Mucosa of gallbladder (tissue), 1 donor: Measurements from ENCODE around the gene LAMA2. TPM values are rescaled to one million over a fixed set of nuclear protein-coding genes. Genes with fewer than 3 reads are reported as not detected.
A peak's percentile ranks its signal among the peaks of the same experiment; 100 is the strongest.

ENCODE experiments used
- DNase-seq: peaks from one replicate; pipeline ENCODE4 v3.0.0-alpha.2; 2020; ENCODE audit warnings: low spot score
- total RNA-seq: library from RNA; stranded (reverse); gene quantifications from one replicate; pipeline ENCODE4 v1.2.1, GENCODE V29; 2021
- donor health status: DM: no; HTN: no; CAD: no.

The LAMA2 gene
- total RNA-seq, 1 donor from 2014 or later, result 35.3 TPM

DNA sequence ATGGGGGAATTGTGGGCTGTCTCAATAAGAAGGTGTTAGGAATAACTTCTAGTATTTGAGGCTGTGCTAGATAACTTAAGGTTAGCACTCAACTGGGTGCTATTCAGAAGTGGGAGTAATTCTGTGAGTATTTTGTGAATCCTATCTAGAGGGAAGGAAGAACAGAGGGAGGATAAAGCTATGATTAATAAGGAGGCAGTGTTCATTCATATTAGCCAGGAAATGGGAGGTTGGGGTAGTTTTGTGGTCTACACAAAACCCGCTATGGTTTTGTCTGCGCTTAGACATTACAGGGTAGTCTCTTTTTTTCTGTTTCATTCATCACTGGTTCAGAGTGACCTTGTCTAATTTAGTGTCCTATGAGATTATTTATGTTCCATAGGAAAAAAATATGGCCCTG lies 486.0 kb downstream of the LAMA2 start:
- no peak for DNase-seq

DNA sequence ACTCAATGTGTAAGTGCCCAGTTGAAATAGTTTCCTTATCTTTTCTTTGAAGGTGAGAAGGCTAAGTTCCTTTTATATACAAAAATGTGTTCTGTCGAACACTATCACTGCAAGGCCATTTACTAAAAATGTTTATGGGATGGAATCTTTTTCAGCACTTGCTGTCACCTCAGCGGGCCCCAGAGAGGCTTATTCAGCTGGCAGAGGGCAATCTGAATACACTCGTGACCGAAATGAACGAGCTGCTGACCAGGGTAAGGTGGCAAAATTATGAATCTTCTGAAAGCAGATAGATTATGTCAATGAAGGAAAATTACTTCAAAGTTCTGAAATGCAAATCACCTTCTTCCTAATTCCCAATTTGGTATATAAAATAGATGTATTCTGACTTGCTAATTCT lies 486.8 kb downstream of the LAMA2 start:
- no peak for DNase-seq

DNA sequence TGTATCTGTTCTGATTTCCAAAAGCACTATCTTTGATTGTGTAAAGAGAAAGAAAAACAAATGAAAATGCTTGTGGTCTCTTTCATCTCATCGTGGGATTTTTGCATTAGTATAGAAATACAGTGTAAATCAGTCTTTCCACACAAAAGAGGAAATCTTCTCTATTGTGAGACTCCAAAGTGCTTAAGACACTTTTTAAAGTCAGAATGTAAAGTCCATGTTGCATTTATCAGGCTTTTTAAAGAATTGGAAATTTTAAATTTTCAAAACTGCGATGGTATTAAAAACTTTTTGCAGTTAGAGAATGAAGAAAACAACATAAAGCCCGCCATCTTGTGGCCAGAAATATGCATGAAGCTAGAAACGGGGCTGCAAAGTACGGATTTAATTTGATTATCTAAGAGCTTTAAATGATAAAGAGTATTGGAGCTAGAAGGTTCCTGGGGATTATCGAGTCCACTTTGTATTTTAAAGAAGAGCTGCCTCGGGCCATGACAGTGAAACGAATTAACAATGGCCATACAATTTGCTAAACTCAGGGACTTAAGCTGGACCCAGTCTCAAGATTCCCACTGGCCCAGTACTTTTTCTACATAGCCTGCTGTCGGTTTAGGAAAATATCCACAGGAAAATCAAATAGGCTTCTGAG lies 487.5 kb downstream of the LAMA2 start:
- peak; percentile 23 for DNase-seq

DNA sequence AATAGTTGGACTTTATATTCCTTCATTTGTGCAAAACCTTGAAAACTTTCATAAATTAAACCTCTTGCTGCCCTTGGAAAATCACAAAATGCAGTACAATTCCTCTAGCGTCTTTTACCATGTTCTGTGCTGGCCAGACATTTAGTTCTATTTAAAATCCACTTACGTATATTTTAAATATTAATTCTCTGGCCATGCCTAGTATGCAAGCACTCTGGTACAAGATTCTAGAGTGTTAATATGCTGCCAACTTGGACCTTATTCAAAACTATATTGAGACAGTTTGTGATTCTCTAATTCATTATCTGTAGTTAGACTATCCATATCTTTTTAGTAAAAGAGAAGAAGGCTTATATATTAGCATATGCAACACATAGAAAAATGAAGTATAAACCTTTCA lies 498.9 kb downstream of the LAMA2 start:
- no peak for DNase-seq

DNA sequence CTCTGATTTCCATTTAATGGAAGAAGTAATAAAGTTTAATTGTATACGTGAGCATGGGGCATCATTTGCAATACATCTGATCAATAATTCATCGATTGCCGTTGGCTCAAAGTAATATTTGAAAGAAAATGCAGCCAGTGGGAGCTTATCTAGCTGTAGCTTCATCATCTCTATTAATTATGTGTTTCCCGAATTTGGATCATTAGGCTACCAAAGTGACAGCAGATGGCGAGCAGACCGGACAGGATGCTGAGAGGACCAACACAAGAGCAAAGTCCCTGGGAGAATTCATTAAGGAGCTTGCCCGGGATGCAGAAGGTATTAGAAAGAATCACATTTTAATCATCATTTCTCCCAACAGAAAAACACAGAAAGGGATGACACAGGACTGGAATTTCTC lies 500.0 kb downstream of the LAMA2 start:
- DNase-seq, result no peak

DNA sequence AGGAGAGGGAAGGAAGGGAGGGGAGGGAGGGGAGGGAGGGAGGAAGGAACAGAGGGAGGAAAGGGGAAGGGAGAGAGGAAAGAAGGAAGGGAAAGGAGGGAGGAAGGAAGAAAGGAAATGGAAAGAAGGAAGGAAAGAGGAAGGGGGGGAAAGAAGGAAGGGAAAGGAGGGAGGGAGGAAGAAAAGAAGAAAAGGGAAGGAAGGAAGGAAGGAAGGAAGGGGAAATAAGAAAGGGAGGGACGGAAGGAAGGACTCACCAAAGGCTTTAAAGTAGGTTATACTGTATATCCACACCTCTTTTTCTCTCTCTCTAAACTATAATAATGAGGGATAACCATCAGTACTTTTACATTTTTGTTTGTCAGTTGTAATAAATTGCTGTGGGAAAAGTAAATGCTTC lies 502.2 kb downstream of the LAMA2 start:
- no peak for DNase-seq

DNA sequence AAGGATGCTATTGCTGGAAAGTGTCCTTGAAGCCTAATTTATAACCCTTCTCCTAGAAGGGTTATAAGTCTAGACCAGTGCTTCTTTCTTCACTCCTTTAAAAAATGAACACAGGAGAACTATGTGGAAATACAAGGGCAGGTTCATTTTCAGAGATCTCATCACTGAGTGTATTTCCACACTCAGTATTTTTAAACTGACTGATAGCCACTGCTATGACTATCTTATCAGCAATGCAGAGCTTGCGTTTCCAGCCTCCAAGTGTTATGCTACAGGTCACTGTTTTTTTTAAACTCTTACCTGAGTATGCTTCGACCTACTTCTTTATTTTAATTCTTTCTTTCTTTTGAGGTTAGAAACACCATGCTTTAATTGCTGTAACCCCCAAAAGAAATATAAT lies 508.0 kb downstream of the LAMA2 start:
- DNase-seq, result no peak

DNA sequence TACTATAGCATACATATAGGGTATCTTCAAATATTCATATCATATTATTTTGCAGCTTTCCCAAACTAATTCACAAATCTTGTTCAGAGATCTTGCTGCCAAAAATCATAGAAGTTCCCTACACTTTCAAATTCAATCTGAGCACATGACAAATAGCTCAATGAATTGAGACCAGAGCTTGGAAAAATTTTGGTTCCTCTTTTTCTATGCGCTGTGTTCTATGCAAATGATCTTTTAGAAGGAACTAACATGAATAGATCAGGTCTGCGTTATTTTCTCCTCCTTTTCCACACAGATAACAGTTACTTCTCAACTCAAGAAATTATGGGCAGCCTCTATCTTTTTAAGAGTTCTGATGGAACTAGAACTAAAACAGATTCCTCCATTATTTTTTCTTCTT lies 510.7 kb downstream of the LAMA2 start:
- DNase-seq, result no peak

DNA sequence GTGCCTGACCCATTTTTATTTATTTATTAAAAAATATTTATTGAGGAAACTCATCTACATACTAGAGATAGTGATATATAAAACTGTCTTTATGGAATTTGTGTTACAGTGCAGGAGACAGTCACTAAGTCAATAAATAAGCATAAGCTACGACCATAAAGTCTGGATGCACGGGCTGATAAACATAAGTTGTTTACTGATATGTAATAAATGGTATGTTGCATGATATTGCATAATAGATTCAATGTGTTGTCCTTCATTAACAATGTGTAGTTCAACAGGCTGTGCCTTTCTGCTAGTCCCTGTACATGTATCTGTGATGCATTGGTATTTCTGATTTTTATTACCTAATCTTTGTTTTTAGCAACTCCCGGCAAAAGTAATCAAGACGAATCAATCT lies 515.8 kb downstream of the LAMA2 start:
- no peak for DNase-seq

DNA sequence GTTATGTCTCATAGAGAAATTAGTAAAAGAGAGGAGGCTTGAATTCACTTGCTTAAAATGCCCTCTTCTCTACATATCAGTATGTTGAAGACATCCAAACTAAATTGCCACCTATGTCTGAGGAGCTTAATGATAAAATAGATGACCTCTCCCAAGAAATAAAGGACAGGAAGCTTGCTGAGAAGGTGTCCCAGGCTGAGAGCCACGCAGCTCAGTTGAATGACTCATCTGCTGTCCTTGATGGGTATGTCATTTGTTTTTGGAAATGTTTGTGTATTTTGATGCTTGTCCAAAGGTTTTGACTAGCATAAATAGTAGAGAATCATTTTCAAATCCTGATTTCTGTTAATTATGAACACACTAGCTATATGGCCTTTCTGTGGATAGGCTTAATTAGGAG lies 519.3 kb downstream of the LAMA2 start:
- no peak for DNase-seq

DNA sequence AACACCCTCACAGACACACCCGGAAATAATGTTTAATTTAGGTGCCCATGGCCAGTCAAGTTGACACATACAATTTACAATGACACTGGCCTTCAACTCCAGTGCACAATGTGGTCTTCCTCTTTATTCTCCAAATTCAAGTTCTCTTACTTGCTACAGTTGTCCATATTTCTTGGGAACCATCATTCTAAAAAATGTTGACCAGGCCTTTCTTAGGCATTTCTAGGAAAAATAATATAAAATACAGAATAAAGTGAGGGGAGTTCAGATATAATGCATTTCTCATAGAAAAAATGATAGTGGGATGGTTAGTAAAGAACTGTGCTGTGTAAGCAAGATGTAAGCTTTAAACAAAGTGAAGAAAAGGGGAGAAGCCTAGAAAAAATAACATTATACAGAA lies 528.2 kb downstream of the LAMA2 start:
- no peak for DNase-seq

DNA sequence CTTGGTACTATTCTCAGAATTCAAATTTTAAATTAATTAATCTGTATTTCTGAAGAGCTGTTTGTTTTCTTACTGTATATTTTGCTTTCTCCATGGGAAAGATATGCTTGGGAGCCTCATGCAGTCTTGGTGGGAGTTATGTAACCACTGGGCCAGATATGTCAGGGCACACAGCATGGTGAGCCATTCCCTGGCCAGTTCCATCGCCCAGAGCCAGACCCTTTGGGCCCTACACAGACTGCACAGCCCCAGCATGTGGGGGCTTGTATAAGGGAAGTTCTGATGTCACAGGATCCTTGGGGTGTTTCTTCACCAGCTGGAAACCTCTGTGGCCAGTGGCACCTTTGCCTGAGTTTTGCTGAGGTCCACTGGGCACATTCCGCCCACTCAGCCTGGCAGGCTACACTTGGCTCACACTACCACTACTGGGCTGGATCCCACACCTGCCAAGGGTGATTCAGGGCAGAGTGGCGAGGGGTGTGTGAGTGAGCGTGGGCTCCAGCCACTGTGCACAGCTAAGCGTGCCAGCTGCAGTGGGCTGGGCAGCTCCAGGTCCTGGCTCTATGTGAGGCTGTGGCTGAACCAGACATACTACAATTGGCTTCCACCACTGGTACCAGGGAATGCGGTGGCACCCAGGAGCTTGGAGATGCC lies 533.5 kb downstream of the LAMA2 start:
- DNase-seq, result no peak

DNA sequence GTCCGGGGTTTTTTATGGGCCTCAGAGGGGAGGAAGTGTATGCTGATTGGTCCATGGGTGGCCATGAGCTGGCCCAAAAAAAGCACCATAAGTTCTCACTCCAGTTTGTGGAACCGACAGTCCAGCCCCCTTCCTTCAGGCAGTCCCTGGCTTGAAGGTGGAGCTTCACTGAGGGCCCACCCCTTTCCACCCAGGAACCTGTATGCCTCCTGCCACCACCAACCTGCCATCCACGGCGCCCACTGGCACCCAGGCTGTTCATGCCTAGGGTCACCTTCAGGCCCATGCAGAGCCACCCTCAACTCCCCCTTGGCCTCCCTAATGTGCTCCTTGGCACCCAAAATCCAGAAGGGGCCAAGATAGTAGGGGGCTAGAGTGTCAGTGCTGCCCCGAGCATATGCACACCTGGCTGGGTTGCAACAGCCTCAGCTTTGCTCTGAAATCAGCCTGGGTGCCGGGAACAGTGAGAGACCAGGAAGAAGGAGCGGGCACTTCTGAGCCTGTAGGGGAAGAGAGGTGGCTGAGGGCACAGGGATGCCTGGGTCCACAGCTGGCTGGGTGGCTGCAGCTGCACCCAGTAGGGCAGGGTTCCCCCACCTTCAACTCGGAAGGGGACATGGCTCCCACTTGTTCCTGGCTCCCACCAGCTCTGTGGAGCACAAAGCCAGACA lies 534.6 kb downstream of the LAMA2 start:
- DNase-seq, result no peak

DNA sequence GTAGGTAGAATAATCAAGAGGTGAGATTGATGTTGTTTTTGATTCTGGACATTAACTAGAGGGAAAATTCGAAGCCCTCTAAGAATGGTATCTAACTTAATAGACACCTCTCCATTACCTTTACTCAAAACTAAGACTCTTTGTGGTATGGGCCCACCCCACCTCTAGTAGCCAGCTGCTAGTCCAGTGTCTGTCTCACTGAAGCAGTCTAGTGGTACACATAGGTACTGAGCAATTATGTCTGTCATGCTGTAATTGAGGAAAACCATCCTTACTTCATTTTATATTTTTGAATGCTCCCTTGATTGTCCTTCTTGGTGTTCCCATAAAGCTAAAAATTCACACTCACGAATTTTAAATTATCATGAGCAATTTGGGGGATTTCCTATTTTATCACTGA lies 536.4 kb downstream of the LAMA2 start:
- no peak for DNase-seq

DNA sequence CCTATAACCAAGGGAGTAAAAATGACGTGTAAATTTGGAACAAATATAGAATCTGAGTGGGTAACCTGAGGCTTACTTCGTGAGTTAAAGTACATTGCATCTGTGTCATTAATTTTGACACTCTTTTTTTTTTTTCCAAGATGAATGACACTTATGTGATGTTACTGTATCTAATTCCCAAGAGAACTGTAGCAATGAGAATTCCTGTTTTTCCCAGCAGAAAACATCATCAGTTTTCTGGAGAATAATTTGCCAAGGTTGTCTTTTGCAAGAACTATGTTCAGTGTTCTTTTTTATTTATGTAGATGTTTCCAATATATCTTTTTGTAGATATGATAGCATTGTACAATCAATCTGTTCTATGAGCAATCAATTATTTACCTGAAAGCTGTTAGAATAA lies 543.4 kb downstream of the LAMA2 start:
- DNase-seq, result no peak

DNA sequence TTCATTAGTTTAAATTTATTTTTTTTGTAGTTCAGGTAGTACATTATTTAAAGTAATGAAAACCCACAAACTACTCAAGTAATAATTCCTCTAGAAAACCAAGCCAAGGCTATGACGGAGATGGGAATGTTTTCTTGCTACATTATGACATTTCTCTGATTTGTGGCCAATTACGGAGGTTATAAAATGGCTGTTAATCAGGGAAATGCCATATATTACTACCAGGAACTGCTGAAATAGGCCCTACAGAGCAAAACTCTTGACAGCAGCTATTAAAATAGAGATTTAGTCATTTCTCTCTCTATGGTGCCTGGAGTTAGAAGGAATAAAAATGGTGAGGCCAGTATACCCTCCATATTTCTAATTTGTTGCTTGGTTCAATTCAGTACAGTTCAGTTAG lies 547.0 kb downstream of the LAMA2 start:
- DNase-seq, result no peak

DNA sequence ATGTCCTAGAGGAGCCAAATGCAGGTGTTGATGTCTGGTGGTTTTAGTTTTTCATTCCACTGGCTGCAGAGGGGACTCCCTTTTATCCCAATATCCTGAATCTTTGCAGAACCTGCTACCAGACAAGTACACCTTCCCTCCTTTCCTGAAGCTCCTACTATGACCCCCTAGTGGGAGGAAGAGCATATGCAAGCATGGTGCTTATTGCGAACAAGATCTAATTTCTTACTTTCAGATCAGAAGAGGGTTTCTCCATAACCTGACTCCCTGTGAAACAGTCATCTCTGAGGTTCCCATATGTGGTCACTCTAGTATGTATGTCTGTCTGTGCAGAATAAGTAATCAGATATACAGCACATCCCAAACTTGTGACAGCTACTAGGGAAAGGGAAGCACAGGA lies 549.8 kb downstream of the LAMA2 start:
- DNase-seq, result no peak

DNA sequence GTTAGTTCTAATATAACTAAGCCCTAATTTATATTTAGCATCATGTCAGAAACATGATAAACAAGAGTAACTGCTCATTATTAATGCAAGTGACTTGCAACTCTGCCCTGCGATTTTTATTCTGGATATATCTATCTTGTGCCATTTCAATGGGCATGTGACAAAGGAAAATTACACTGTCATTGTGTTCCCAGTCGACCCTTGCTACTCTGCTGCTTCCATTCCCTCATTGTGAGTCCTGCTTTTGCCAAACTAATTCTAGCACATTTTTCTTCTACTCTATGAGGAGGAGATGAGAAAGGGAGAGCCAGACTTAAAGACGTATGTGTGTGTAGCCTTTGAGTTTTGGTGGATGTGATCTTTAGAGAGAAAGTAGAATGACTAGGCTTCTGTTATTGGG lies 551.2 kb downstream of the LAMA2 start:
- DNase-seq, result no peak

DNA sequence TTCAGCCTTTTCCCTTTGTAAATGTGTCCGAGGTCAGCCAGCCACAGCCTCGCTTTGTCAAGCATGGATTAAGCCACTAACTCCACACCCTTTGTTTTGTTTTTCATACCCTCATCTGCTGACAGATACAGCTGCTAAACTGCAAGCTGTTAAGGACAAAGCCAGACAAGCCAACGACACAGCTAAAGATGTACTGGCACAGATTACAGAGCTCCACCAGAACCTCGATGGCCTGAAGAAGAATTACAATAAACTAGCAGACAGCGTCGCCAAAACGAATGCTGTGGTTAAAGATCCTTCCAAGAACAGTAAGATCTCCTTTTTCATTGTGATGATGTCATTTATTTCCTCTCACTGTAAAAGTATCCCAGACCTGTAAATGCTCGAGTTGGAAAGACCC lies 557.8 kb downstream of the LAMA2 start:
- no peak for DNase-seq

DNA sequence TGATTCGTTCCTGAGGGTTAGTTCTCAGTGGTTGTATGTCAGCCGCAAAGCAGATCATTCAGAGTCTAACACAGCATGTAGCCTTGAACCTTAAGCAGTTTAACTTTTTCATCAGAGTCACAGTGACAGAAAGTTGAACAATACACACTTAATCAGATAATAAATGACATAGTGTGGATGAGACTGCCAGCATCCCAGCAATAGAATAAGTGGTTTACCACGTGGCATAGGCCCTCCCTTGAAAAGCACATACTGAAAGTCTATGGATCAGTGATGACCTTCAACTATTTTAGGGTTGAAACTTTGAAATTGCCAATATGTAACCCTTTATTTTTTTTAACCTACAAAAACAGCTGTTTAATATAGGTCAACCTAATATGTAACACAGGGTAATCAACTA lies 561.7 kb downstream of the LAMA2 start:
- no peak for DNase-seq

DNA sequence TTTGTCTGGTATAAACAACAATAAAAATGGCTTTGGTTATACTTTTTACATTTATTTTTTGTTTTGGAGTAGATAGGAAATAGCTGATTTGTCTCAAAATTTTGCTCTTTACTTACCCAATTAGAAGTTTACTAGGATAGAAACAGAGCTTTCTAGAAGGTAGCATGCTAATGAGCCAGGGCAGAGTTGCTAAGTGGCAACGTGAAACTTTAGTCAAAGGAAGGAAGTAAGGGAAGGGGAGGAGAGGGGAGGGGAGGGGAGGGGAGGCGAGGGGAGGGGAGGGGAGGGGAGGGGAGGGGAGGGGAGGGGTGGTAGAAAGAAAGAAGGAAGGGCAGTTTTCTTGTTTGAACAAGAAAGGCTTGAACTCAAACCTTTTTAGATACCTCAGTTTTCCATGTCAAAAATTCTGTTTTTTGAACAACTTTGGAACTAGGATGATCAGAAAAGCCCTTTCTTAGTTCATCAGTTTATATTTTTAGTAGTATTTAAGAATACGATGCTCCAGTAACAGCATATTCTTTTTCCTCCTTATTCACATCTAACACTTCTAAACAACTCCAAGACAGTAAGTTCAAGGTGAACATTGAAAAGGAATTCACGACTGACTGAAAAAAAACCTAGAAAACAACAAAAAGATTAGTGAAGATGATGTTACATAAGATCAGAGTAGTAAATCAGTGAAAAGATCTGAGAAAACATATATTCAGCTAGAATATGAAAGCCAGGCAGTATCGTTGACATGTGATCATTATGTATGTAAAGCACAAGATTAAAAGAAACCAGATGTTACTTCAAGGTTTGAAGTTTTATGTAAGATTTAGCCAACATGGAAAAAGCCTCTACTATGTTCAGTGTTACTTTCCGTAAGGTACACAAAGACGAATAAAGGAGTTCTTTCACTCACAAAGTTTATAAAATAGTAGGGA lies 563.6 kb downstream of the LAMA2 start:
- no peak for DNase-seq

DNA sequence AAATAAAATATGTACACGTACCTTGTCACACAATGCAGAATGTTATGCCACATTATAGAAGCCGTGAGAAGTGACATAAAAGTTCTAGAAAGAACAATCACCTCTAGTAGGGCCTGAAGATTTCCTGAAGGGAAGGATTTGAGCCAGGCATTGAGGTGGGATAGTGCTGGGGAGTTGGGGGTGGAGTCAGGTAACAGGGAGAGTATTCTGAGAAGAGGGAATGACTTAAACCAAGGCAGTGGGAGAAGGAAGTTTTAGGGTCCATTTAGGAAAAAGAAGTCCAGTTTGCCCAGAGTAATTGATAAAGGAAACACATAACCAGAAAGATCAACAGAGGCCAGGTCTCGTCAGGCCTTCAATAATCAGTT lies 564.2 kb downstream of the LAMA2 start:
- no peak for DNase-seq
